Choroid plexus epithelial cell (primary cell): Measurements from ENCODE around the gene STAC2.
A peak's percentile ranks its signal among the peaks of the same experiment; 100 is the strongest.

ENCODE experiments used
- DNase-seq: peaks from one replicate; pipeline ENCODE4 v3.0.0-alpha.2; 2010; ENCODE audit warnings: low read depth
- H3K4me3 ChIP-seq: 2 replicates; pipeline ENCODE4 v1.5.1; 2011; ENCODE audit warnings: low read depth, mild to moderate bottlenecking, control low read depth, low read length, moderate library complexity
- CTCF ChIP-seq: conservative IDR thresholded peaks from 2 replicates; pipeline ENCODE4 v1.5.1; 2011; ENCODE audit warnings: low read depth, mild to moderate bottlenecking, control low read depth, inconsistent platforms, low read length, moderate library complexity

Gene STAC2

GRCh38 chr17:39218906-39219305 lies 6.8 kb downstream of the STAC2 start:
- no peak overlapping the region for H3K4me3 ChIP-seq
- no peak for DNase-seq
- TF ChIP-seq CTCF, result no peak

DNA sequence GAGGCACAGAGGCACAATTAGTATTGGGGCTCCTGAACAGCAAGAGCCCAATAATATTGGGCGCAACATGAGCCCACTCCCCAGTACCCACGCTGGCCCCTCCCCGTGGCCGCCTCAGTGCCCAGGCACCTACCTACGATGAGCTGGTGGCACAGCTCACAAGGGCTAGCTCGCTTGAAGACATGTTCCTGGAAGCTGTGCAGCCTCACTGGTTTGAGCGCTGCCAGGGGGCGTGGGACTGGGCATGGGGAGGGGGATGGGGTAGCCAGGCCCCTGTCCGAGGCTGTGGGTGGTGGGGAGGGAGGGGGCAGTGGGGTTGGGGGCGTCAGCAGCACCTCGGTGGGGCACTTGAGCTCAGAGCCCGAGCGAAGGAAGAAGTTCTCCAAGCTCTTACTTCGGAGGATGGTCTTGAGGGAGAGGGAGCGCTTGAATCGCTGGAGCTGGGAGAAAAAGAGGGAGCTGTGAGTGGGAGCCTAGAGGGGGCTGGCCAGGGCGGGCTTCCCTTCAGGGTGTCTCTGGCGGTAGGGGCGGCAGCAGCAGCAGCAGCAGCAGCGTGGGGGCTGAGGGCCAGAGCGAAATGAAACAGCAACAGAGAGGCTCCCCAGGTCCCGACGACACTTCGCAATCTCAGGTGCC lies 7.9 kb downstream of the STAC2 start:
- no peak for DNase-seq
- H3K4me3 ChIP-seq, result no peak overlapping the region
- TF ChIP-seq CTCF, result no peak

DNA sequence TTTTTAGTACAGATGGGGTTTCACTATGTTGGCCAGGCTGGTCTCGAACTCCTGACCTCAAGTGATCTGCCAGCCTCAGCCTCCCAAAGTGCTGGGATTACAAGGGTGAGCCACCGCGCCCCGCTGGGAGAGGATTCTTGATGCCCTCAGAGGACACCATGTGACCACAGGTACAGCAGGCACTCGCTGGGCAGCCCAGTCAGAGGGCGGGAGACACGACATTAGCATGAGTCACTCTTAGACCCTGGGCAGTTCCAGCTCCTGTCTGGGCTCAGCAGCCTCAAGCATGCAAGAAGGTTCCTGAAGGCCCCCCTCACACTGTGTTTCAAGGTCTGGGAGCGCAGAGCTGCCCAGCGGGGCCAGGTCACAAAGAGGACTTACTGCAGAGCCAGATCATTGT lies 11.9 kb downstream of the STAC2 start:
- H3K4me3 ChIP-seq, result no peak overlapping the region
- peak; percentile 45 for DNase-seq
- no peak for TF ChIP-seq CTCF

DNA sequence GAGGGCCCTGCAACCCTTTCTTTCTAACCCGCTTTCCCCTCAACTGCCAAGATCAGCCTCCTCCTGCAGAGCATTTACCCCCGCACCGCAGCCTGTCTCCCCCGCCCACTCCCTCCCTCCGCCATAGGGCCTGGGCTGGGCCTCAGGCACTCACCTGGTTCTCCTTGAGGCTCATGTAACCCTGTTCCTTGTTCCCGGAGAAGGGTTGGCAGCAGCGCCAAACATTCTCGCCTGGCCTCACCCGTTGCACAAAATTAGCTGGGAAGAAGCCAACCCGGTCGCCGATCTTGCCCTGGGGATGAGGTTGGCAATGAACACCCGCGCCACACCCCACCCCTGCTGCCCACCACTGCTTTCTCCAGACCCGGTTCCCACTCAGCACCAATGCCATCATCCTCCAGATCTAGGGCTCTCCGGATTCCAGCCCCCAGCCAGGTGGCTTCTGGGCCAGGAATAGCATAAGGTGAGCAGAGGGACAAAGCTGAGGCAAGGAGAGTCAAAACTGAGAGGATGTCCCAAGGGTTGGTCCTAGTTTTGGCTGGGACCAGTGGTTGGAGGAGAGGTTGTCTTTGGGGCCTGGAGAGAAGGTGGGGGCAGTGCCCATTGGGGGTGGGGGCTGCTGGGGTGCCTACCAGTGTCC lies 12.8 kb downstream of the STAC2 start:
- no peak for DNase-seq
- no peak overlapping the region for H3K4me3 ChIP-seq
- TF ChIP-seq CTCF, result no peak

- DNase-seq, result no peak
- no peak overlapping the region for H3K4me3 ChIP-seq
- TF ChIP-seq CTCF, result no peak
These were observed 13.4 kb downstream of the STAC2 start for GRCh38 chr17:39212195-39212810.

- no peak for TF ChIP-seq CTCF
These were observed 15.7 kb downstream of the STAC2 start for GRCh38 chr17:39210093-39210434.

More at GRCh38 chr17:39210093-39210434, 15.7 kb downstream of the STAC2 start:
- no peak for DNase-seq
- peak overlapping the region; percentile 41 for H3K4me3 ChIP-seq
